H9 (cell line): ENCODE measurements around the gene ASIC4. TPM values are rescaled to one million over a fixed set of nuclear protein-coding genes. Genes with fewer than 3 reads are reported as not detected.

Source experiments
- DNase-seq: peaks from one replicate; pipeline ENCODE4 v3.0.0-alpha.2; 2017
- H2AFZ ChIP-seq: one replicate; pipeline ENCODE4 v1.6.1; 2013; ENCODE audit warnings: mild to moderate bottlenecking, low read length, control low read depth, moderate library complexity
- H2AK5ac ChIP-seq: 2 replicates; pipeline ENCODE4 v1.6.1; 2013; ENCODE audit warnings: low read length, control low read depth, mixed read lengths; ENCODE audit not compliant: insufficient read length
- H2BK120ac ChIP-seq: one replicate; pipeline ENCODE4 v1.6.1; 2013; ENCODE audit warnings: low read depth, mild to moderate bottlenecking, low read length, control low read depth, inconsistent platforms; ENCODE audit not compliant: poor library complexity, severe bottlenecking
- H2BK12ac ChIP-seq: 2 replicates; pipeline ENCODE4 v1.6.1; 2013; ENCODE audit warnings: low read length, control low read depth, mixed read lengths, low read depth; ENCODE audit not compliant: insufficient read length
- H2BK15ac ChIP-seq: 2 replicates; pipeline ENCODE4 v1.6.1; 2013; ENCODE audit warnings: low read depth, low read length, control low read depth
- H2BK20ac ChIP-seq: one replicate; pipeline ENCODE4 v1.6.1; 2013; ENCODE audit warnings: low read depth, mild to moderate bottlenecking, low read length, control low read depth, inconsistent platforms; ENCODE audit not compliant: poor library complexity, severe bottlenecking
- H2BK5ac ChIP-seq: 2 replicates; pipeline ENCODE4 v1.6.1; 2013; ENCODE audit warnings: low read length, control low read depth, mixed read lengths; ENCODE audit not compliant: insufficient read length
- H3K14ac ChIP-seq: 2 replicates; pipeline ENCODE4 v1.6.1; 2013; ENCODE audit warnings: low read length, control low read depth; ENCODE audit not compliant: insufficient read depth
- H3K18ac ChIP-seq: 2 replicates; pipeline ENCODE4 v1.6.1; 2013; ENCODE audit warnings: low read depth, mild to moderate bottlenecking, mixed read lengths, low read length, control low read depth; ENCODE audit not compliant: insufficient read length
- H3K23ac ChIP-seq: 2 replicates; pipeline ENCODE4 v1.6.1; 2013; ENCODE audit warnings: low read length, control low read depth, mixed read lengths, low read depth; ENCODE audit not compliant: insufficient read length
- H3K23me2 ChIP-seq: 2 replicates; pipeline ENCODE4 v1.6.1; 2013; ENCODE audit warnings: low read depth, mild to moderate bottlenecking, mixed read lengths, low read length, control low read depth; ENCODE audit not compliant: insufficient read length, poor library complexity, severe bottlenecking
- H3K27ac ChIP-seq: 2 replicates; pipeline ENCODE4 v1.5.1; 2013; ENCODE audit warnings: low read length, control low read depth, mixed read lengths, low read depth; ENCODE audit not compliant: insufficient read length
- H3K27me3 ChIP-seq: 2 replicates; pipeline ENCODE4 v1.6.1; 2013; ENCODE audit warnings: low read length, control low read depth, inconsistent platforms; ENCODE audit not compliant: insufficient read depth
- H3K4ac ChIP-seq: 2 replicates; pipeline ENCODE4 v1.6.1; 2013; ENCODE audit warnings: low read depth, mild to moderate bottlenecking, control low read depth, inconsistent platforms, low read length, moderate library complexity
- H3K4me1 ChIP-seq: 2 replicates; pipeline ENCODE4 v1.6.1; 2013; ENCODE audit warnings: low read length, control low read depth, inconsistent platforms; ENCODE audit not compliant: insufficient read depth
- H3K4me2 ChIP-seq: 2 replicates; pipeline ENCODE4 v1.6.1; 2013; ENCODE audit warnings: low read length, control low read depth, mixed read lengths; ENCODE audit not compliant: insufficient read length, insufficient read depth
- H3K56ac ChIP-seq: 2 replicates; pipeline ENCODE4 v1.6.1; 2013; ENCODE audit warnings: low read depth, mild to moderate bottlenecking, mixed read lengths, low read length, control low read depth; ENCODE audit not compliant: insufficient read length
- H3K79me1 ChIP-seq: 2 replicates; pipeline ENCODE4 v1.6.1; 2013; ENCODE audit warnings: low read depth, mild to moderate bottlenecking, moderate library complexity, low read length, control low read depth, inconsistent platforms; ENCODE audit not compliant: insufficient read depth, poor library complexity, severe bottlenecking
- H3K79me2 ChIP-seq: 2 replicates; pipeline ENCODE4 v1.6.1; 2013; ENCODE audit warnings: low read length, control low read depth, inconsistent platforms; ENCODE audit not compliant: insufficient read depth
- H3K9ac ChIP-seq: 2 replicates; pipeline ENCODE4 v1.6.1; 2013; ENCODE audit warnings: low read length, control low read depth, mixed read lengths; ENCODE audit not compliant: insufficient read length; ENCODE audit errors: extremely low read depth
- H3K9me3 ChIP-seq: one replicate; pipeline ENCODE4 v1.6.1; 2013; ENCODE audit warnings: low read depth, low read length, inconsistent platforms; ENCODE audit not compliant: control insufficient read depth
- H3T11ph ChIP-seq: one replicate; pipeline ENCODE4 v1.6.1; 2013; ENCODE audit warnings: mild to moderate bottlenecking, low read length, control low read depth, inconsistent platforms
- H4K20me1 ChIP-seq: one replicate; pipeline ENCODE4 v1.6.1; 2013; ENCODE audit not compliant: control insufficient read depth, insufficient read length, insufficient read depth
- H4K5ac ChIP-seq: 2 replicates; pipeline ENCODE4 v1.6.1; 2013; ENCODE audit warnings: low read depth, mild to moderate bottlenecking, mixed read lengths, low read length, control low read depth; ENCODE audit not compliant: insufficient read length
- H4K8ac ChIP-seq: replicated peaks from 2 replicates; pipeline ENCODE4 v1.6.1; 2013; ENCODE audit warnings: low read length, control low read depth, mixed read lengths, low read depth; ENCODE audit not compliant: insufficient read length
- H4K91ac ChIP-seq: 2 replicates; pipeline ENCODE4 v1.6.1; 2013; ENCODE audit warnings: low read depth, mild to moderate bottlenecking, moderate library complexity, mixed read lengths, low read length, control low read depth; ENCODE audit not compliant: insufficient read length
- H3K27ac Mint-ChIP-seq, 3 experiments: 2 replicates in 2 of 3; 3 replicates in 1 of 3; pipeline ENCODE4 v1.8.0; 2020 to 2021; ENCODE audit warnings: mixed read lengths in 3 of 3, mild to moderate bottlenecking in 1 of 3, moderate library complexity in 1 of 3
- H3K27me3 Mint-ChIP-seq: 2 replicates; pipeline ENCODE4 v1.8.0; 2021; ENCODE audit warnings: low read depth, mild to moderate bottlenecking, moderate library complexity, mixed read lengths
- H3K36me3 Mint-ChIP-seq, 3 experiments: 2 replicates in 2 of 3; 3 replicates in 1 of 3; pipeline ENCODE4 v1.8.0; 2020 to 2021; ENCODE audit warnings: low read depth in 3 of 3, mixed read lengths in 3 of 3; ENCODE audit not compliant: insufficient read depth in 1 of 3
- H3K4me1 Mint-ChIP-seq, 2 experiments: 2 replicates each; pipeline ENCODE4 v1.8.0; 2020; ENCODE audit warnings: mixed read lengths in 2 of 2
- H3K4me3 Mint-ChIP-seq, 2 experiments: 2 replicates in 1 of 2; 3 replicates in 1 of 2; pipeline ENCODE4 v1.8.0; 2020 to 2021; ENCODE audit warnings: mild to moderate bottlenecking in 2 of 2, mixed read lengths in 2 of 2, moderate library complexity in 1 of 2
- H3K9me3 Mint-ChIP-seq, 2 experiments: 2 replicates in 1 of 2; 3 replicates in 1 of 2; pipeline ENCODE4 v1.8.0; 2020; ENCODE audit warnings: mild to moderate bottlenecking in 2 of 2, mixed read lengths in 2 of 2, moderate library complexity in 1 of 2
- CTCF ChIP-seq: fragments of 200-600 bp; sonication (generic); conservative IDR thresholded peaks from 3 replicates; pipeline ENCODE4 v1.8.0; 2021; ENCODE audit warnings: antibody characterized with exemption, mild to moderate bottlenecking
- WGBS: extraction: QIAGEN DNeasy Blood & Tissue Kit; methylation state at CpG from one replicate; pipeline ENCODE4 v1.1.7; 2013; ENCODE audit warnings: missing lambda C conversion rate, low lambda C conversion rate, mixed read lengths; ENCODE audit not compliant: insufficient read length; ENCODE audit errors: extremely low coverage; 5-methylcytosine and 5-hydroxymethylcytosine counted together
- total RNA-seq: library from RNA; stranded (reverse); gene quantifications from 2 replicates; pipeline ENCODE4 v1.2.1, GENCODE V29; 2021

The ASIC4 gene
- total RNA-seq, 1 experiment from 2014 or later: 0.37 TPM

- Mint-ChIP-seq H3K4me1 (peaks cover 14 to 24% of the 10 kb centered on the region in 2 experiments), H3K9me3 (no peaks in the 10 kb centered on the region; a peak in 1 of 5 replicates), H3K36me3 (peaks cover 14 to 37% (median 37%) of the 10 kb centered on the region in 3 experiments), H3K27me3 (peaks cover 26% of the 10 kb centered on the region), H3K4me3 (no peak overlapping the region), H3K27ac (no peak overlapping the region)
- no CpG with 5 or more reads among the region's 20 CpGs for WGBS
- Histone ChIP-seq H4K8ac (no peak overlapping the region), H3K9me3 (no peaks in the 10 kb centered on the region), H3K56ac (no peak overlapping the region), H2AK5ac (no peak overlapping the region), H3K18ac (no peak overlapping the region), H3K4me1 (peaks cover 10% of the 10 kb centered on the region; the same call in 1 of the 2 replicates), H3K14ac (no peak overlapping the region), H3K27ac (no peak overlapping the region), H2BK15ac (no peak overlapping the region), H3K4ac (no peak overlapping the region), H3K23ac (no peak overlapping the region), H4K5ac (no peak overlapping the region), H3K79me2 (no peaks in the 10 kb centered on the region), H2AFZ (no peak overlapping the region), H2BK20ac (no peak overlapping the region), H3K4me2 (no peak overlapping the region), H3T11ph (no peak overlapping the region), H3K27me3 (peaks cover 4% of the 10 kb centered on the region; the same call in 1 of the 2 replicates), H3K9ac (no peak overlapping the region), H4K20me1 (no peaks in the 10 kb centered on the region), H3K23me2 (peaks cover 11% of the 10 kb centered on the region), H2BK5ac (no peak overlapping the region), H3K79me1 (no peaks in the 10 kb centered on the region), H4K91ac (no peak overlapping the region), H2BK12ac (no peak overlapping the region), H2BK120ac (no peak overlapping the region)
- TF ChIP-seq CTCF: no peak
- no peak for DNase-seq
Observed at GRCh38 chr2:219555956-219556355, 41.7 kb downstream of the ASIC4 start.
